Endothelial cell of umbilical vein (primary cell): Measurements from ENCODE around the gene CELSR1. TPM values are rescaled to one million over a fixed set of nuclear protein-coding genes. Genes with fewer than 3 reads are reported as not detected.

Source experiments
- BruUV-seq: library from RNA; stranded (reverse); fragments of 400-500 nt; replicated peaks from 2 replicates; lab custom pipeline; 2021; lab: Mats Ljungman, UMichigan
- CTCF ChIA-PET: fragments of 300-600, 350-600 bp; sonication (Branson Sonifier 250); formaldehyde crosslinking; loops from one replicate; lab custom pipeline; 2021; ENCODE audit warnings: antibody characterized with exemption, inconsistent platforms; lab: Charles Lee
- POLR2A ChIA-PET: fragments of 300-600, 350-600 bp; sonication (Branson Sonifier 250); formaldehyde crosslinking; loops from one replicate; lab custom pipeline; 2021; ENCODE audit warnings: antibody characterized with exemption, inconsistent platforms; lab: Charles Lee
- DNase-seq: peaks from one replicate; pipeline ENCODE4 v3.0.0-alpha.2; 2011; ENCODE audit warnings: low read depth, low spot score
- FAIRE-seq: peaks from 2 replicates; lab custom pipeline; 2011; peaks lifted over from hg19 to GRCh38; lab: Jason Lieb, UNC
- H2AFZ ChIP-seq: 2 replicates; pipeline ENCODE4 v1.6.0; 2012; ENCODE audit warnings: low read depth, low read length, control low read depth, inconsistent platforms
- H3K27ac ChIP-seq: 2 replicates; pipeline ENCODE4 v1.5.1; 2011; ENCODE audit warnings: low read depth, mild to moderate bottlenecking, control low read depth, low read length, moderate library complexity; ENCODE audit not compliant: insufficient read depth
- H3K27me3 ChIP-seq, 2 experiments: 2 replicates each; pipeline versions ENCODE4 v1.6.0 to v1.6.1; 2011; ENCODE audit warnings: low read length in 2 of 2, mixed read lengths in 1 of 2; ENCODE audit not compliant: control insufficient read depth in 2 of 2, insufficient read depth in 2 of 2
- H3K36me3 ChIP-seq, 2 experiments: 2 replicates in 1 of 2; 3 replicates in 1 of 2; pipeline ENCODE4 v1.5.1; 2011; ENCODE audit warnings: low read length in 2 of 2, mild to moderate bottlenecking in 1 of 2, moderate library complexity in 1 of 2; ENCODE audit not compliant: control insufficient read depth in 2 of 2, insufficient read depth in 2 of 2; ENCODE audit errors: extremely low read depth in 1 of 2
- H3K4me1 ChIP-seq: 3 replicates; pipeline ENCODE4 v1.5.1; 2011; ENCODE audit warnings: mild to moderate bottlenecking, low read length; ENCODE audit not compliant: control insufficient read depth, insufficient read depth; ENCODE audit errors: extremely low read depth
- H3K4me2 ChIP-seq: 2 replicates; pipeline ENCODE4 v1.6.1; 2011; ENCODE audit warnings: low read length, control low read depth, mixed read lengths; ENCODE audit not compliant: insufficient read depth
- H3K4me3 ChIP-seq, 3 experiments: fragments of 200-600 bp in 1 of 3; sonication (generic), shearing (Covaris generic) in 1 of 3; replicated peaks in 1 of 3; 2 replicates each; pipeline ENCODE4 v1.5.1; 2011 to 2016; ENCODE audit warnings: control low read depth in 3 of 3, low read length in 3 of 3, mild to moderate bottlenecking in 2 of 3, inconsistent platforms in 1 of 3, low read depth in 1 of 3, moderate library complexity in 1 of 3; ENCODE audit not compliant: insufficient read depth in 1 of 3
- H3K79me2 ChIP-seq: 2 replicates; pipeline ENCODE4 v1.6.0; 2012; ENCODE audit warnings: low read length, inconsistent platforms; ENCODE audit not compliant: control insufficient read depth, insufficient read depth
- H3K9ac ChIP-seq: replicated peaks from 2 replicates; pipeline ENCODE3; 2011; ENCODE audit warnings: low read length, control low read depth; ENCODE audit not compliant: insufficient read depth; ENCODE audit errors: extremely low read depth
- H3K9me1 ChIP-seq: replicated peaks from 3 replicates; pipeline ENCODE4 v1.6.0; 2011; ENCODE audit warnings: mild to moderate bottlenecking, low read length; ENCODE audit not compliant: control insufficient read depth, insufficient read depth; ENCODE audit errors: extremely low read depth
- H3K9me3 ChIP-seq: replicated peaks from 2 replicates; pipeline ENCODE4 v1.5.1; 2012; ENCODE audit warnings: low read length, inconsistent platforms; ENCODE audit not compliant: control insufficient read depth, insufficient read depth
- H4K20me1 ChIP-seq: replicated peaks from 2 replicates; pipeline ENCODE3; 2011; ENCODE audit warnings: mild to moderate bottlenecking, low read length; ENCODE audit not compliant: control insufficient read depth, insufficient read depth; ENCODE audit errors: extremely low read depth
- CTCF ChIP-seq, 2 donors: IDR thresholded peaks; 1 replicate in 1 of 2; 2 replicates in 1 of 2; pipeline ENCODE4 v1.5.1; 2011; ENCODE audit warnings: low read length in 2 of 2, mild to moderate bottlenecking in 2 of 2, moderate library complexity in 2 of 2, control low read depth in 1 of 2, inconsistent platforms in 1 of 2, low read depth in 1 of 2; ENCODE audit not compliant: insufficient read depth in 1 of 2; ENCODE audit errors: extremely low read depth in 1 of 2
- EZH2 ChIP-seq: IDR thresholded peaks from 2 replicates; pipeline ENCODE4 v1.6.1; 2012; ENCODE audit warnings: borderline replicate concordance, low read depth, mild to moderate bottlenecking, moderate library complexity, low read length, inconsistent platforms; ENCODE audit not compliant: severe bottlenecking
- FOS ChIP-seq: IDR thresholded peaks from 2 replicates; pipeline ENCODE4 v1.6.1; 2011; ENCODE audit warnings: mild to moderate bottlenecking, low read length, moderate library complexity, borderline replicate concordance; ENCODE audit not compliant: insufficient read depth
- GATA2 ChIP-seq: IDR thresholded peaks from 2 replicates; pipeline ENCODE4 v1.7.0; 2011; ENCODE audit warnings: low read depth, mild to moderate bottlenecking, moderate library complexity, mixed read lengths, low read length; ENCODE audit not compliant: insufficient read length, insufficient read depth
- JUN ChIP-seq: IDR thresholded peaks from 2 replicates; pipeline ENCODE4 v1.6.1; 2011; ENCODE audit warnings: borderline replicate concordance, low read depth; ENCODE audit not compliant: insufficient read length, insufficient read depth
- MAX ChIP-seq: IDR thresholded peaks from 2 replicates; pipeline ENCODE4 v1.6.1; 2011; ENCODE audit not compliant: insufficient read depth, insufficient read length
- MYC ChIP-seq: IDR thresholded peaks from one replicate; pipeline ENCODE4 v1.6.1; 2011; ENCODE audit warnings: mild to moderate bottlenecking, low read depth, low read length
- POLR2A ChIP-seq: IDR thresholded peaks from 2 replicates; pipeline ENCODE4 v1.6.1; 2012; ENCODE audit warnings: low read depth, mild to moderate bottlenecking, control low read depth, low read length
- POLR2AphosphoS5 ChIP-seq: IDR thresholded peaks from 2 replicates; pipeline ENCODE4 v1.6.1; 2012; ENCODE audit warnings: low read depth, mild to moderate bottlenecking, control low read depth, low read length, moderate library complexity; ENCODE audit not compliant: insufficient read depth
- dilution Hi-C: fragments of 300-500 bp; cut with MboI; formaldehyde crosslinking; loops from one replicate; pipeline ENCODE4 v1.15.0; 2019; ENCODE audit warnings: low sequenced_read_pairs; ENCODE audit not compliant: extremely low pct_ligation_motif_present
- intact Hi-C: fragments of 100-400 bp; cut with micrococcal nuclease; formaldehyde crosslinking; loops from one replicate; pipeline ENCODE4 v1.10.0; 2022
- polyA plus RNA-seq, 4 experiments: library from polyadenylated mRNA; depleted of rRNA in 3 of 4; stranded (reverse) in 3 of 4; unstranded in 1 of 4; fragments of >200 nt; gene quantifications; 2 replicates each; pipeline versions ENCODE4 v1.2.1 to v1.2.3, GENCODE V29; 2011 to 2012; ENCODE audit warnings: missing spikeins in 1 of 4
- total RNA-seq: library from RNA; stranded (reverse); gene quantifications from 2 replicates; pipeline ENCODE4 v1.2.3, GENCODE V29; 2021

CELSR1 gene
- total and polyA plus RNA-seq, 2 donors (not counting 3 experiments of a cell fraction or from before 2014, with no cell fraction given): 3.7 to 5.4 TPM

- no TSS peak for BruUV-seq
- Histone ChIP-seq H3K9me3 (no peaks in the 10 kb centered on the region), H3K9ac (no peak overlapping the region), H3K4me1 (peaks cover 19% of the 10 kb centered on the region), H3K4me2 (no peak overlapping the region), H3K9me1 (no peaks in the 10 kb centered on the region), H3K36me3 (no peaks in the 10 kb centered on the region), H3K27me3 (no peaks in the 10 kb centered on the region), H2AFZ (no peak overlapping the region), H3K27ac (no peak overlapping the region), H4K20me1 (no peaks in the 10 kb centered on the region), H3K79me2 (no peaks in the 10 kb centered on the region), H3K4me3 (no peak overlapping the region)
- no peak for TF ChIP-seq CTCF (IDR thresholded peaks at IDR 0.05; ENCODE audit: extremely low read depth in 1 of 2, insufficient read depth in 1 of 2, low read depth in 1 of 2, low read length in 2 of 2)
- no peak for TF ChIP-seq MYC
- TF ChIP-seq JUN: no peak
- no peak for TF ChIP-seq FOS
- no peak for TF ChIP-seq GATA2
- no peak for TF ChIP-seq POLR2A
- TF ChIP-seq POLR2AphosphoS5: no peak
- TF ChIP-seq EZH2: no peak
- no peak for TF ChIP-seq MAX
- FAIRE-seq (peak; percentile 24), DNase-seq (peak; percentile 64)
- CTCF ChIA-PET: interaction anchor here (2.1 kb wide), 1 partner anchor 11 kb away, joined by 11 read pairs; no protein-coding TSS in a partner anchor
- intact Hi-C loops (no loop called here), dilution Hi-C loops (no loop called here)
- POLR2A ChIA-PET: interaction anchor here (0.6 kb wide), 1 partner anchor 21 kb away, joined by 3 read pairs; no protein-coding TSS in a partner anchor
These were observed 37.8 kb upstream of the CELSR1 start for GRCh38 chr22:46574993-46575910.
